Neural progenitor cell (in vitro differentiated cells): Measurements from ENCODE around the gene SLC35E4. TPM values are rescaled to one million over a fixed set of nuclear protein-coding genes. Genes with fewer than 3 reads are reported as not detected.

ENCODE experiments used
- DNase-seq: peaks from one replicate; pipeline ENCODE4 v3.0.0-alpha.2; 2016; ENCODE audit warnings: low spot score
- H2AFZ ChIP-seq: fragments of 200-600 bp; sonication (generic); replicated peaks from 2 replicates; pipeline ENCODE4 v1.6.1; 2016; ENCODE audit warnings: antibody characterized with exemption
- H3F3A ChIP-seq: fragments of 200-600 bp; sonication (generic); 2 replicates; pipeline ENCODE4 v1.6.1; 2016; ENCODE audit warnings: antibody characterized with exemption, low read depth
- H3K27ac ChIP-seq: fragments of 200-600 bp; sonication (generic); 2 replicates; pipeline ENCODE4 v1.5.1; 2016; ENCODE audit warnings: mild to moderate bottlenecking
- H3K27me3 ChIP-seq: fragments of 200-600 bp; sonication (generic); 2 replicates; pipeline ENCODE4 v1.6.1; 2016; ENCODE audit warnings: mild to moderate bottlenecking, moderate library complexity
- H3K36me3 ChIP-seq: fragments of 200-600 bp; sonication (generic); 2 replicates; pipeline ENCODE4 v1.5.1; 2016
- H3K4me1 ChIP-seq: fragments of 200-600 bp; sonication (generic); 2 replicates; pipeline ENCODE4 v1.6.1; 2016; ENCODE audit warnings: mixed run types
- H3K4me2 ChIP-seq: fragments of 200-600 bp; sonication (generic); 2 replicates; pipeline ENCODE4 v1.6.1; 2016
- H3K4me3 ChIP-seq: fragments of 200-600 bp; sonication (generic); 2 replicates; pipeline ENCODE4 v1.5.1; 2016
- H3K79me2 ChIP-seq: fragments of 200-600 bp; sonication (generic); 2 replicates; pipeline ENCODE4 v1.6.1; 2016; ENCODE audit warnings: low read depth
- H3K9ac ChIP-seq: fragments of 200-600 bp; sonication (generic); 2 replicates; pipeline ENCODE4 v1.6.1; 2016
- H3K9me3 ChIP-seq: fragments of 200-600 bp; sonication (generic); 2 replicates; pipeline ENCODE4 v1.5.1; 2016; ENCODE audit warnings: low read depth
- H4K20me1 ChIP-seq: fragments of 200-600 bp; sonication (generic); 2 replicates; pipeline ENCODE4 v1.6.1; 2016; ENCODE audit warnings: low read depth
- H3K27ac Mint-ChIP-seq: 3 replicates; pipeline ENCODE4 v1.8.0; 2021; ENCODE audit warnings: mixed read lengths
- H3K27me3 Mint-ChIP-seq: 2 replicates; pipeline ENCODE4 v1.8.0; 2022; ENCODE audit warnings: low read depth, mild to moderate bottlenecking, inconsistent platforms, moderate library complexity, mixed read lengths; ENCODE audit not compliant: insufficient read depth
- H3K36me3 Mint-ChIP-seq: 3 replicates; pipeline ENCODE4 v1.8.0; 2021; ENCODE audit warnings: mixed read lengths
- H3K4me1 Mint-ChIP-seq: 3 replicates; pipeline ENCODE4 v1.8.0; 2021; ENCODE audit warnings: mixed read lengths
- H3K4me3 Mint-ChIP-seq: 3 replicates; pipeline ENCODE4 v1.8.0; 2021; ENCODE audit warnings: mild to moderate bottlenecking, moderate library complexity, mixed read lengths
- H3K9me3 Mint-ChIP-seq: 3 replicates; pipeline ENCODE4 v1.8.0; 2020; ENCODE audit warnings: mixed read lengths
- EZH2 ChIP-seq: fragments of 200-600 bp; sonication (generic); IDR thresholded peaks from 2 replicates; pipeline ENCODE4 v1.6.1; 2017; ENCODE audit warnings: antibody characterized with exemption, mild to moderate bottlenecking, moderate library complexity
- EZH2phosphoT487 ChIP-seq: fragments of 200-600 bp; sonication (generic); IDR thresholded peaks from 2 replicates; pipeline ENCODE4 v1.6.1; 2017; ENCODE audit warnings: antibody characterized with exemption
- total RNA-seq: library from RNA; depleted of rRNA; stranded (reverse); fragments of >200 nt; gene quantifications from 2 replicates; pipeline ENCODE4 v1.2.3, GENCODE V29; 2015; ENCODE audit warnings: low replicate concordance
- TF ChIP-seq, protein P1 (sequence below): fragments of 200-600 bp; sonication (generic); IDR thresholded peaks from 2 replicates; pipeline ENCODE4 v1.5.1; 2017; ENCODE audit warnings: antibody characterized with exemption, mild to moderate bottlenecking

Gene SLC35E4
- total RNA-seq, 1 donor from 2014 or later, result 0.36 TPM

DNA sequence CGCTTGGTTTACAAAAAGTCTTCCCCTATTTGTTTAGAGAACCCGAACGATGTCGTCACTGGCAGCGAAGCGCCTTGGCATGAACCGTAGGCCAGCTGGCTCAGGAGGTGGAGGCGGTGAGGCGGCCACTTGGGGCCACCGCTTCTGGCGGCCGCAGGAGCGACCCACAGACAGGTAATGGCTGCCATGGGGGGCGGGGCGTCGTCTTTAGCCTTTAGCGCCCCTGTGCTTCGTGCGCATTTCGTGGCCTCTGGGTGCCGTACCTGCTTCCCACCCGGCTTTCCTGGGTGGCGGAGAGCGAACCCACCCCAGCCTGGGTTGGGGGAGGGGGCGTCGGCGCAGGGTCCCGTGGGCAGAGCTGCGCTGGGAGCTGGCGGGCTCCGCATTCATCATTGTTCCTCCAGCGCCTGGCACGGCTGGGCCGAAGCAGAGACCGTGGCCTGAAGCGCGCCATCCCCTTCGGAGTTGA, 58.6 kb downstream of the SLC35E4 start:
- no peak overlapping the region for H3K27ac ChIP-seq
- H3K27me3 ChIP-seq, result peaks cover 48% of the 10 kb centered on the region
- no peak overlapping the region for H3K9ac ChIP-seq
- peaks cover 6% of the 10 kb centered on the region for H3F3A ChIP-seq
- no peaks in the 10 kb centered on the region for H3K36me3 ChIP-seq
- H2AFZ ChIP-seq, result peak overlapping the region; percentile 80
- peak overlapping the region; percentile 77 for H3K4me2 ChIP-seq
- H3K4me1 ChIP-seq, result no peaks in the 10 kb centered on the region
- Mint-ChIP-seq H3K27ac (peak overlapping the region; percentile 94), H3K27me3 (peaks cover 16% of the 10 kb centered on the region), H3K36me3 (no peaks in the 10 kb centered on the region), H3K4me3 (peak overlapping the region; percentile 92), H3K9me3 (no peaks in the 10 kb centered on the region), H3K4me1 (peaks cover 19% of the 10 kb centered on the region)
- no peaks in the 10 kb centered on the region for H3K9me3 ChIP-seq
- H3K79me2 ChIP-seq, result no peaks in the 10 kb centered on the region
- H3K4me3 ChIP-seq, result peak overlapping the region; percentile 62
- peaks cover 8% of the 10 kb centered on the region for H4K20me1 ChIP-seq
- TF ChIP-seq, protein P1, sequence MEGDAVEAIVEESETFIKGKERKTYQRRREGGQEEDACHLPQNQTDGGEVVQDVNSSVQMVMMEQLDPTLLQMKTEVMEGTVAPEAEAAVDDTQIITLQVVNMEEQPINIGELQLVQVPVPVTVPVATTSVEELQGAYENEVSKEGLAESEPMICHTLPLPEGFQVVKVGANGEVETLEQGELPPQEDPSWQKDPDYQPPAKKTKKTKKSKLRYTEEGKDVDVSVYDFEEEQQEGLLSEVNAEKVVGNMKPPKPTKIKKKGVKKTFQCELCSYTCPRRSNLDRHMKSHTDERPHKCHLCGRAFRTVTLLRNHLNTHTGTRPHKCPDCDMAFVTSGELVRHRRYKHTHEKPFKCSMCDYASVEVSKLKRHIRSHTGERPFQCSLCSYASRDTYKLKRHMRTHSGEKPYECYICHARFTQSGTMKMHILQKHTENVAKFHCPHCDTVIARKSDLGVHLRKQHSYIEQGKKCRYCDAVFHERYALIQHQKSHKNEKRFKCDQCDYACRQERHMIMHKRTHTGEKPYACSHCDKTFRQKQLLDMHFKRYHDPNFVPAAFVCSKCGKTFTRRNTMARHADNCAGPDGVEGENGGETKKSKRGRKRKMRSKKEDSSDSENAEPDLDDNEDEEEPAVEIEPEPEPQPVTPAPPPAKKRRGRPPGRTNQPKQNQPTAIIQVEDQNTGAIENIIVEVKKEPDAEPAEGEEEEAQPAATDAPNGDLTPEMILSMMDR, result no peak
- TF ChIP-seq EZH2phosphoT487 (no peak), EZH2 (no peak)
- peak; percentile 70 for DNase-seq

DNA sequence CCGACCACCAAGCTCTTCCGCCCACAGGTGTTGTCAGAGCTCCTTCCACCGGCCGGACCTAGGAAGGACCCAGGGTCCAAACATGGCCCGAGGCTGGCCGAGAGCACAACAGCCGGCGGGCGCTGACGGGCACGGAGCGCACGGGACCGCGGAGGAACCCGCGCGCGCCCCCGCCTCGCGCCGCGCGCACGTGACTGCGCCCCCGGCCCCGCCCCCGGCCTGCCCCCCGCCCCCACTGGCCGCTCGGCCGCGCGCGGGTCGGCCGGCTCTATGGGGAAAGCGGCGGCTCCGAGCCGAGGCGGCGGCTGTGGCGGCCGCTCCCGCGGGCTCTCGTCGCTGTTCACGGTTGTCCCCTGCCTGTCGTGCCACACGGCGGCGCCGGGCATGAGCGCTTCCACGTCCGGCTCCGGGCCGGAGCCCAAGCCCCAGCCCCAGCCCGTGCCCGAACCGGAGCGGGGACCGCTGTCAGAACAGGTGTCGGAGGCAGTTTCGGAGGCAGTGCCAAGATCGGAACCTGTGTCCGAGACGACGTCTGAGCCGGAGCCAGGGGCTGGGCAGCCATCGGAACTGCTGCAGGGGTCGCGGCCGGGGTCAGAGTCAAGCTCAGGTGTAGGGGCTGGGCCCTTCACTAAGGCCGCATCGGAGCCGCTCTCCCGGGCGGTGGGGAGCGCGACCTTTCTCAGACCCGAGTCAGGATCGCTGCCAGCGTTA, 59.2 kb downstream of the SLC35E4 start, which contains the start of gene OSBP2:
Gene OSBP2, plus strand, starts transcription at position 235 of the 711 bp plus-strand sequence. Its CDS starts 36 bp downstream, at position 271.
- Histone ChIP-seq H3K4me2 (peak within 1 kb of the TSS; percentile 100), H4K20me1 (peaks cover 8% of the 10 kb centered on the region), H3K9me3 (no peaks in the 10 kb centered on the region), H3F3A (peaks cover 6% of the 10 kb centered on the region), H3K79me2 (no peaks in the 10 kb centered on the region), H3K4me1 (no peaks in the 10 kb centered on the region), H2AFZ (peak within 1 kb of the TSS; percentile 98), H3K36me3 (no peaks in the 10 kb centered on the region), H3K9ac (no peak within 1 kb of the TSS), H3K4me3 (peak within 1 kb of the TSS; percentile 63), H3K27me3 (peaks cover 48% of the 10 kb centered on the region), H3K27ac (no peak within 1 kb of the TSS)
- peak within 1 kb of the TSS; percentile 92 for H3K4me3 Mint-ChIP-seq
- TF ChIP-seq EZH2, result peak; percentile 74
- no peak for TF ChIP-seq EZH2phosphoT487
- TF ChIP-seq, protein P1, result no peak
- DNase-seq, result peak; percentile 78
- H3K27me3 Mint-ChIP-seq, result peaks cover 16% of the 10 kb centered on the region
- no peaks in the 10 kb centered on the region for H3K9me3 Mint-ChIP-seq
- peaks cover 19% of the 10 kb centered on the region for H3K4me1 Mint-ChIP-seq
- peak within 1 kb of the TSS; percentile 94 for H3K27ac Mint-ChIP-seq
- H3K36me3 Mint-ChIP-seq, result no peaks in the 10 kb centered on the region

DNA sequence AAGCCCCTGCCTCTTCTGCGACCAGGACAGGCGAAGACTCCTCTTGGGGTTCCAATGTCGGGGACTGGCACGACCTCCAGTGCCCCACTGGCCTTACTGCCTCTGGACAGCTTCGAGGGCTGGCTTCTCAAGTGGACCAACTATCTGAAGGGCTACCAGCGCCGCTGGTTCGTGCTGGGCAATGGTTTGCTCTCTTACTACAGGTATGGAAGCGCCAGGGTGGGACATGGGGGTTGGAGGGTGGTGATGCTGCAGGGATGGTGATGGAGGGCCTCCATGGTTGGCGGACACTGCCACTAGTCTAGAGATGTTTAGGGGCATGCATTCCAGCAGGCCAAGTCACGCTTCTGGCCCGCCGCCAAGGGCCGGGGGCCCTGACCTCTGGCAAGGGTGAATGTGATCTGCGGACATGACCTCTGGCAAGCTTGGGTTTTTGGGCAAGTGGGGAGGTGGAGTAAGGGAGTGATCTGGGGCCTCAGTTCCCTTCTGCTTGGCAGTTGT, 59.8 kb downstream of the SLC35E4 start:
- Histone ChIP-seq H3K4me3 (peak overlapping the region; percentile 63), H3K79me2 (no peaks in the 10 kb centered on the region), H3F3A (peaks cover 6% of the 10 kb centered on the region), H4K20me1 (peaks cover 8% of the 10 kb centered on the region), H3K9me3 (no peaks in the 10 kb centered on the region), H3K27me3 (peaks cover 48% of the 10 kb centered on the region), H2AFZ (peak overlapping the region; percentile 98), H3K27ac (no peak overlapping the region), H3K36me3 (no peaks in the 10 kb centered on the region), H3K9ac (no peak overlapping the region), H3K4me1 (no peaks in the 10 kb centered on the region), H3K4me2 (peak overlapping the region; percentile 100)
- no peak for DNase-seq
- H3K36me3 Mint-ChIP-seq, result no peaks in the 10 kb centered on the region
- peaks cover 19% of the 10 kb centered on the region for H3K27me3 Mint-ChIP-seq
- H3K9me3 Mint-ChIP-seq, result no peaks in the 10 kb centered on the region
- H3K27ac Mint-ChIP-seq, result peak overlapping the region; percentile 36
- peak overlapping the region; percentile 86 for H3K4me3 Mint-ChIP-seq
- peaks cover 19% of the 10 kb centered on the region for H3K4me1 Mint-ChIP-seq
- TF ChIP-seq EZH2phosphoT487 (no peak), EZH2 (peak; percentile 41)
- TF ChIP-seq, protein P1, result no peak
